CD4-positive, alpha-beta T cell treated with Interleukin-15 for 1 hour (primary cell): Measurements from ENCODE around the gene FDPS.
"Not testable (repeated sequence)": the region's sequence is repeated elsewhere in the genome, so short reads cannot be mapped to it uniquely, and the experiment has no call there.

Experiments used
- DNase-seq: peaks from one replicate; pipeline ENCODE4 v3.0.0-alpha.2; 2020

FDPS gene

DNA sequence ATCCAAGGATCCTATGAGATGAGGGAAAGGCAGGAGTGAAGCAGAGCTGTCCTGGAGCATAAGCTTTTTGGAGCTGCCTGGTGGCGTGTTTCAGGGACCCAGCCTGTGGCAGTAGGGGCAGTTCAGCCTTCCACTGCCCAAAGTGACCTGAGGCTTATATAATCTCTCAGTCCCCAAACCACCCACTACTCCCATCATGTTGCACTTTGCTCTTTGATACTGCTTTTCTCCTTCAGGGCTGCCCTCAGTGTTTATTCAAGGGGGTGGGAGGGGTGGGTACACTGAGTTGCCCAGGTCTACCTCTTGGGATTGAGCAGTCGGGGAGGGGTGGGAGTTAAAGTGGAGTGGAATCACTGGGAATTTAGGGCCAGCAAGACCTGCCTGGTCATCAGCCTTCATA is 22.1 kb upstream of the FDPS start:
- DNase-seq: no peak

DNA sequence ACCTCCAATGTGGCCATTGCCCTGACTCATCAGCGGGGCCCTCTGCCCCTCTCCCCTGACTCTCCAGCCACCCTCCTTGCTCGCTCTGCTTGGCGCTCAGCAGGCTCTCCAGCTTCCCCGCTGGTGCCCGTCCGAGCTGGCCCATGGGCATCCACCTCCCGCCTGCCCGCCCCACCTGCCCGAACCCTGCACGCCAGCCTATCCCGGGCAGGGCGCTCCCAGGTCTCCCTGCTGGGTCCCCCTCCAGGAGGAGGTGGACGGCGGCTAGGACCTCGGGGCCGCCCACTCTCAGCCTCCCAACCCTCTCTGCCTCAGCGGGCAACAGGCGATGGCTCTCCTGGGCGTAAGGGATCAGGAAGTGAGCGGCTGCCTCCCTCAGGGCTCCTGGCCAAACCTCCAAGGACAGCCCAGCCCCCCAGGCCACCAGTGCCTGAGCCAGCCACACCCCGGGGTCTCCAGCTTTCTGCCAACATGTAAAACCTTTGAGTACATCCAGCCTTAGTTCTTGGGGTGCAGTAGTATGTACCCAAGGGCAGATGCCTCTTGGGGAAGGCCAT is 20.6 kb upstream of the FDPS start:
- no peak for DNase-seq

DNA sequence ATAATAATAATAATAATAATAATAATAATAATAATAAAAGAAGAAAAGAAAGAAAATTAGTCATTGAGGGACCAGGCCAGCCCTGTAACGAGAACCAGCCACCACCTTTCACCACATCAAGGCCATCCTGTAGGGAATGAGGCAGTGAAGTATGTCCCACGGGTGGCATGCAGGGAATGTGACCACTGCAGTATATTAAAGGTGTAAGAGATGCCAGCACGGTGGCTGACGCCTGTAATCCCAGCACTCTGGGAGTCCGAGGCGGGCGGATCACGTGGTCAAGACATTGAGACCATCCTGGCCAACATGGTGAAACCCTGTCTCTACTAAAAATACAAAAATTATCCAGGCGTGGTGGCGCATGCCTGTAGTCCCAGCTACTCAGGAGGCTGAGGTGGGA is 17.7 kb upstream of the FDPS start:
- DNase-seq: not testable (repeated sequence)

DNA sequence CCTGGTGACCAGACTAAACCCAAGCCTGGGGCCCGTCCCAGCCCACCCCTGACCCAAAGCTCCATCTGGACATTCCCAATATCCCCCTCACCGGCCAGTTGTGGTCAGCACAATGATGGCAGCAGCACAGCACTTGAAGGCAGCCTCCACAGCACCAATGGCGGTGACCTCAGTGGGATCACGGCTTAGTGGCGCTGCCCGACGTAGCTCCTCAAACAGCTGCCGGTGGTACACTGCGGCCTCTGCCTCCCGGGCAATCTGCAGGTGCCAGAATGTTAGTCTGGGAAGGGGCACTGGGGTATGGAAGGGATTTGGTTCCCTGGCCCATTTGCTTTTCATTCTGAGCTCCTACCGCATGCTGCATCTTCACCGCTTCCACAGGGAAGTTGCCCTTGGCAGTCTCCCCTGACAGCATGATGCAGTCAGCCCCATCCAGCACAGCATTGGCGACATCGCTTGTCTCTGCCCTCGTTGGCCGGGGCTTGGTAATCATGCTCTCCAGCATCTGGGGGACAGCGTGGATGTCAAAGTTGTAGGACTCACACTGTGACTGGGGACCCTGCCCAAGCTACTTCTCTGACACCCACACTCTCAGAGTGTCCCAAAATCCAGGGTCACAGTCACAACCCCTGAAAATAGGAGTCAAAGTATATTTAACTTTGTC is 15.4 kb upstream of the FDPS start:
- DNase-seq: no peak

DNA sequence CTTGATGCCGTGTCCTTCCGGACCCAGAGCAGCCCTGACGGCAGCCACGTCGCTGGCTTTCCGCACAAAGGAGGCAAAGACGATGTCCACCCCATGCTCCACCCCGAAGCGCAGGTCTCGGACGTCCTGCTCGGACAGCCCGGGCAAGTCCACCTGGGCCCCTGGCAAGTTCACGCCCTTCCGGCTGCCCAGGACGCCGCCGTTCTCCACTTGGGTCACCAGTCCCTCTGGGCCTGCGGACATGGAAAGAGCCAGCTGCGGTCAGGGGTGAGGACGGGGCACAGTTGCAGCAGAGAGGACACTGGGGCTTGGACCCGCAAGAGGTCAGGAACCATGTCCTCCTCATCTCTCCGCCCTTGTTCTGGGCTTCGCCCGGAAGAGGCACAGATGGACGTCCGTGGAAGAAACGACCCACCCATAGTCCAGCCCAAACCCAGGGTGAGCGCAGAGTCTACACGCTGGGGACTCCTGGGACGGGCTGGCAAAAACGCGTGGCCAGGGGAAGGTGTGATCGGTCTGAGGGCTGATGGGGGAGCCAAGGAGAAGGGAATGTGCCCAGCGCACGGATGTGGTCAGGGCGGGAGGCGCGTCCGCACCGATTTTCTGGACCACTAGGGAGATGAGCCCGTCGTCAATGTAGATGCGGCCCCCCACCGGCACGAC is 14.0 kb upstream of the FDPS start:
- DNase-seq: no peak

DNA sequence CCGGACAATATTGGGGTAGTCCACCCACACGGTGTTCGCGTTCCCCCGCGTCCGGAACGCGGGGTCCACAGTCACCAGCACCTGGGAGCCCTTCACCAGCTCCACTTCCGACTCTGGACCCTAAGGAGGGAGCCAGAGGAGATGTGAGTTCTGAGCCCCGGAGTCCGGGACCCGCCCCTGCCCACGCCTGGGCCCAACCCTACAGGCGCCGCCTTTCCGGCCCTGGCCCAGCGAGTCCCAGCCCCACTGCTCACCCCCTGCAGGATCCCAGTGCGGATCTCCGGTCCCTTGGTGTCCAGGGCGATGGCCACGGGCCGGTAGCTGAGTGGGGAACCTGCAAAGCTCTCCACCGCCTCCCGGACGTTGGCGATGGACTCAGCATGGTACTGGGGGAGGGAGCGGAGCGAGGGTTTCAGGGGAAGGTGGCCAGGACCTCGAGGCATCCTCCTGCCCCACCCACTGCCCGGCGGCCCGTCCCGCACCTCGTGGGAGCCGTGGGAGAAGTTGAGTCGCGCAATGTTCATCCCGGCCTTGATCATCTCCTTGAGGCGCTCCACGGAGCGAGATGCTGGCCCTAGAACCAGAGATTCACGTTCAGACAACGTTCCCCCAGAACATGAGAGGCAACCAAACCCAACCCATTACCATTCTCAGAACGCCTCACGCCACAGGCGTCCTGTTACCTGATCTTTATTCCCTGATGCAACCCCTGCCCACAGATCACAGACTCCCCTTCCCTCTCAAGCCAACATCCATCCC is 13.3 kb upstream of the FDPS start:
- no peak for DNase-seq

DNA sequence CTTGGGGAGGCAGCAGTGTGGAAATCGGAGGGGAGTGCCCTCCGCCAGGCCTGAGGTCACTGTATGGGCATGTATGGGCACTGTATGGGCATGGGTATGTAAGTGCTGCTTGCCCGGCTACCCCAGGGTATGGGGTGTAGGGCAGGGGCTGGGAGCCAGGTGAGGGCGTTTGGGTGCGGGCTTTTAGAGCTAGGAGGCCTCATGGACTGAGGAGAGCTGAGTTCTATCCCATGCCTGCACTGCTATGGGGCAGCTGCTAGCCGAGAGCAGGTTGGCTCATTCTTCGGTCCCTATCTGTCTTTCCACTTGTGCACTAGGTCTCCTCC is 12.8 kb upstream of the FDPS start:
- no peak for DNase-seq

DNA sequence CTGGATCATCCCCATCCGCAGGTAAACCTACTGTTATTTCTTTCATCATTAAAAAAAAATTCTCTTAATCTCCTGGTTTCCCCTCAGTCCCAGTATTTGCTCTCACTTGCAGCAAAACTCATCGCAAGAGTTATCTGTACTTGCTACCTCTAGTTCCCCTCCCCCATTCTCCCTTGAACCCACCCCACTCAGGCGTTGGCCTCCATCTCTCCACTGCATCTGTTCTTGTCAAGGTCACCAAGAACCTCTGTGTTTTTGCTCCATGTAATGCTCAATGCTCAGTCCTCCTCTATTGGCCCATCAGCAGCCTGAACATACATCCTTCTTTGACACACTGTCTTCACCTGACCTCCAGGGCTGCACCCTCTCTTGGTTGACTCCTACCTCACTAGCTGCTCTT is 12.0 kb upstream of the FDPS start:
- no peak for DNase-seq

DNA sequence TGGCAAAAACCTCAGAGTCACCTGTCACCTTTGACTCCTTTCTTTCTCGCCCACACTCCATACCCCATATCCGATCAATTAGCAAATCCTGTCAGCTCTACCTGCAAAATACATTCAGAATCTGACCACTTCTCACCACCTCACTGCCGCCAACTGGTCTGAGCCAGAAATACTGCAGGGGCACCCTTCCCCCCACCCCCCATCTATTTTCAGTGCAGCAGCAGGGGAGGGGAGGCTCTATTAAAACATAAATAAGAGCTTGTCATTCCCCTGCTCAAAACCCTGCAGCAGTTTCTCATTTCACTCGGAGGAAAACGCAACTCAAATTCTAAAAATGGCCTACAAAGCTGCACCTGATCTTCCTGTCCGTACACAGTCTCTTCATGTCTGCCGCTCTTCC is 11.3 kb upstream of the FDPS start:
- DNase-seq: no peak

DNA sequence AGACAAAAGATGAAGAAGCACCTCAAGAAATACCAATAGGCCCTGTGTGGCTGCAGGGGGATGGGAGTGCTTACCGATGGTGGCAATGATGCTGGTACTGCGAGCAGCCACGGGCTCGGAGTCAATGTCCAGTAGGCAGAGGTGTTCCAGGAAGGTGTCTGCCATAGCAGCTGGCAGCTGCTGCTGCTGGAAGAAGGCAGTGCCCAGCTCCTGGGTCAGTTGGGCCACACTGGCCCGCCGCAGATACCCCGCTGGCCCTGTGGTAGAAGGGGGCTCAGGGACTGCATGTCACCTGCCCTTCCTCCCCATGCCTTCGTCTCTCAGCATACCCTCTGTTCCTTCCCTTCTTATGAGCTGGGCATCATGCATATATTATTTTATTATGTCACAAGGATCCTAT is 8.6 kb upstream of the FDPS start:
- no peak for DNase-seq

DNA sequence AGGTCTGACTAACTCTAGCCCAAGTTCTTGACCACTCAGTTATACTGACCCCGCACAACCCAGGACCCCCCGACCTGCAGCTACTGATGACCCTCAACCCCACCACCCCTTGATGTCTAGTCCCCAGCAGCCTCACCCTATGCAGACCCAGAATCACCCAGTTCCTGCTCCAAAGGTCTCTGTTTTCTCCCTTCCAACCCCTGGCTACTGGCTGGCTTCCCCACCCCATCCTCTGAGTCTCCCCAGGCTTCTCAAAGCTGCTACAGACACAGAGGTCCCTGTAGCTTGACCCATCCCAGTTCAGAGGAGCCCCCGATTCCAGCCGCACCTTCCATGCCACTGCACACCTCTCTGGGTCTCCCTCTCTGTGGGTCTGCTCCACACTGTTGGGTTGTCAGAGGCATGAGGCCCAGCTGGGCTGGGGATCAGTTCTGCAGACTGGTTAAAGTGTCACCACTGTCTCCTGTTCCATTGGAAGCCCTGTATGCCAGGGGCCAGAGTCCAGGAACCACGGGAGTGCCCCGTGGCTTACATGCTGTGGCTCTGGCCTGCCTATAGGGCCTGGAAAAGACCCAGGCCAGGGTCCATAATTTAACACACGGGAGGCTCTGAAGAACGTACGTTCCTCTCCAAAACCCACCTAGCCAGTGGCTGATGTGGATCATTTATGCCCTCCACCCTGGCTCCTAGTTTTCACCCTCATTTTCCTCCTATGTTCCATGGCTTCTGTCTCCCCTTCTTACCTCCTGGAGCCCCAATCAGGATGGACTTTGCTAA is 7.9 kb upstream of the FDPS start:
- DNase-seq: no peak

DNA sequence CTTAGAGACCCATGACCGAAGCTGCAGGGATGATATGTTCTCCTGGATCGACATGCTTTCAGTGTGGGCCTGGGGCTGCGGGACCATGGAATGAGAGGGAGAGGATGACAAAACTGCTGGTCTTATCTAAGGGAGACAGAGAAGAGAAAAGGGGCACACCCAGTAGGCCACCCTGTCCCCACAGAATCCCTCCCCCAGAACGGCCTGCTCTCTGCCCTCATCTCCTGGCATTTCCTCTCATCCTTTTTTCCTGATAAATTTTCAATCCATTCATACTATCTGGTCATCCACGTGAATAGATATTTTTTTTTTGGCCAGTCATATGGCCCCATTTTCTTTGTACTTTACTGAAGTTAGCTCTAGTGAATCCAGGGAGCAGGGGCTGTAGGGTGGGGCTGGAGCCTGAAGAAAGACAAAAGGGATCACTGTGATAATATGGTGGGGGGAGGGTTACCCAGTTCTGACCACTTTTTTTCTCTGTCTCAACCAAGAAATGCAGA is 7.3 kb upstream of the FDPS start, which contains the start of gene PKLR:
Gene PKLR, minus strand, starts transcription at position 97 of the 500 bp plus-strand sequence. Its CDS starts 43 bp downstream, at position 54.
- DNase-seq: no peak

DNA sequence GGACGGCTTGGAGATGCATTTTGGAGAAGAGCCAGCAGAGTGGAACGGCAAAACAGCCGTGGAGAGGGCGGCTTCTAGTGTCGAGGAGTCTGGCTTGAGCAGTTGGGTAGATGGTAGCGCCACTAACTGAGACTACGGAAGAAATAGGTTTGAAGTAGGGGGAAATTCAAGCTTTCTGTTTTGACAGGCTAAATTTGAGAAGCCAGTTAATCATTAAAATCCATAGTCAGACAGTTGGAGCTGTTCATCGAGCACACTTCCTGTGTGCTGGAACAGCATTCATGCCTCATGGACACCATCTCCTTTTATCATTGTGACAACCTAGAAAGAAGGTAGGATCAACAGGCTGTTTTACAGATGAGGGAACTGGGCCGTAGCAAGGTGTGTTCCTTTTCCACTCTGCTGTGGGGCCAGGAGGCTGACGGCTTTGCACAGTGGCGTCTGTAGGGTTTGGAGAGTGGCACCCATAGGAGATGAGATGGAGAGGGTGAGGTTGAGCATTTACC is 4.1 kb upstream of the FDPS start:
- no peak for DNase-seq

DNA sequence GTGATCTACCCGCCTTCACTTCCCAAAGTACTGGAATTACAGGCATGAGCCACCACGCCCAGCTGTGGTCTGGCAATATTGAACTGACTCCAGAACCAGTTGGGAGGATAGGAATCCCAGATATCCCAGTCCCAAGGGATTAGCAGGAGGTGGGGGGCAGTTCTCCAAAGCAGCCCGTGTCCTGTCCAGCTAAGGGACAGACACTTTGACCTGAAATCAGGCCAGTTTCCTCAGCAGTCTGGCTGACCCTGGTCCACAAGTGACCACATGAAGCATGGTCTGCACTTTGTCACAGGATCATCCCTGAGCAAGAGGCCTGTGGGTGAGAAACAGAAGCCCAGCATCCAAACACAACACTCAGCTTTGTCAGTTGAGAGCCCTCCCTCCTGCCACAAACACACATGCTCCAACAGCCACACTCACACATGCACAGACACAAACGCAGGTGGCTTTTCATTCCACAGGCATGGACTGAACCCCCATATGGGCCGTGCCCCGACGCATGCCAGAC is 2.7 kb upstream of the FDPS start:
- DNase-seq: no peak

DNA sequence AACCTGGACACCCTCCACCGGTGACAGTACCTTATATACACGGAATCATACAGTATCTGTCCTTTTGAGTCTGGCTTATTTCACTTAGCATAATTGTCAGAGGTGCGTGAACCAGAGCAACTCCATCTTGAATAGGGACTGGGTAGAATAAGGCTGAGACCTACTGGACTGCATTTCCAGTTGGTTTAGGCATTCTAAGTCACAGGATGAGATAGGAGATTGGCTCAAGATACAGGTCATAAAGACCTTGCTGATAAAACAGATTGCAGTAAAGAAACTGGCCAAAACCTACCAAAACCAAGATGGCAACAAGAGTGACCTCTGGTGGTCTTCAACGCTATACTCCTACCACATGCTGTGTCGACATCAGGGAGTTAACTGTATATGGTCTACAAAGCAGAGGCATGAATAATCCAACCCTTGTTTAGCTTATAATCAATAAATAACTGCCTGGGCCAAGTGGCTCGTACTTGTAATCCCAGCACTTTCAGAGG is 1.4 kb upstream of the FDPS start:
- no peak for DNase-seq

DNA sequence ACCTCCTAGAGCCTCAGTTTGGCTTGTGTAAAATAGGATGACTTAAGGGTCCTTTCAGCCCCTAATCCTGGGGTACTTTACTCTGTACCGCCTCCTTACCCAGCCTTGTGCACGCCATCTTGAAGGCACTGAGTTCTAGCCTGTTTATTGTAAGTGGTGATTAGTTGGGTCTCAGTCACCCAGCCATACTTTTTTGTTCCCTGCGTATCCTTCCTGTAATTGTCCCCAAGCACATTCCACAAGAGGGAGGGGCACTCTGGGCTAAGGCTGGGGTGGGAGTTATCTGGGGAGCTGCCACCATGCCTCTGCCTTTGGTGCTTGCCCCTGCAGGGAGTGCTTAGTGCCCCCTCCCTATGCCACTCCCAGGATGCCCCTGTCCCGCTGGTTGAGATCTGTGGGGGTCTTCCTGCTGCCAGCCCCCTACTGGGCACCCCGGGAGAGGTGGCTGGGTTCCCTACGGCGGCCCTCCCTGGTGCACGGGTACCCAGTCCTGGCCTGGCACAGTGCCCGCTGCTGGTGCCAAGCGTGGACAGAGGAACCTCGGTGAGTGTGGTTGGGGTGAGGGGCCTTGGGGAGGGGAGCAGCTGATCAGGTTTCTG is 856 bp downstream of the FDPS start:
- no peak for DNase-seq

DNA sequence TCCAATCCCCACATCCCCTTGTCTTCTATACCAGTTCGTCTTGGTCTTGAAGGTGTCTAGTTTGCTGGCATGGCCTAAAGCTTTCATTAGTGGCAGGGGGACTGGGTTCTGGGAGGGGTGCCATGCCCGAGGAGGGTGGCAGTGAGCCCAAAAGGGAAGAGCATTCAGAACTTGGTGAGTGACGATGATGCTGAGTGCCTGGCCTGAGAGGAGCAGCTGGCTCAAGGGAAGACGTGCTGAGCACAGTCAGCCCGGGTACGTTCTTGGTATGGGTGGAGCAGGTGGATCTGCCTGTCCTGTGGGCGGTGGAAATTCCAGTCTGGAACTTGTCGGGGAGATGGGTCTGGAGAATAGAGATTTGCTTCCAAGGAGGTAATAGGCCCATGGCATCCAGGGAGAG is 4.6 kb downstream of the FDPS start:
- no peak for DNase-seq

DNA sequence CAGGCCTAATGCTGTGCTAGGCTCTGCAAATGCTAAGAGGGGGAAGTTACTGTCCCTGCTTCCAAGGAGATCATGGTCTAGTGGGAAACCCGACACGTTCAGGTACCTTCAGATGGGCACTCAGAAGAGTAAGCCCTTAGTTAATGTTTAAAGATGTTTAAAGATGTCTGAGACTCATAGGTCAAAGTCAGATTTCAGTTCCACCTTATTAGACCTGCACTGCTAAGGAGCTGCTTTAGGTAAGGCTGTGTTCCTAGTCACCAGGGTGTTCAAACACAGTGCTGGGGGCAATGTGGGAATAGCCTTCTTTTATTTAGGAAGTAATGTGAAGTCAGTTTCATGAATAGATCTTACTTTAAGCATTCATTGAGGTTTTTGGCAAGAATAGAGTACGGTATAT is 8.3 kb downstream of the FDPS start:
- no peak for DNase-seq

DNA sequence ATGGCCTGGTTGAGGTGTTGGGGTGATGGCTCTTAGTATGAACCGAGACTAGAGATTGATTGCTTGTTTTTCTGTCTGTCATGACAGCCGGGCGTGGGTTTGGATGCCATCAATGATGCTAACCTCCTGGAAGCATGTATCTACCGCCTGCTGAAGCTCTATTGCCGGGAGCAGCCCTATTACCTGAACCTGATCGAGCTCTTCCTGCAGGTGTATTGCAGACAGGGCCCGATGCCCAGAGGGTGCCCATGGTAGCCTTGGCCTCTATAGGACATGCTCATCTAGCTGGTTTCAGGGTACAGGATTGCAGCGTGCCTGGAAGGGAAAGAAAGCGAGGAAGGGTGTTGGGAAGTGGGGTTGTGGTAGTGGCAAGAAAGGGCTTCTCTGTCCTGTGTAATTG is 9.4 kb downstream of the FDPS start:
- DNase-seq: no peak

DNA sequence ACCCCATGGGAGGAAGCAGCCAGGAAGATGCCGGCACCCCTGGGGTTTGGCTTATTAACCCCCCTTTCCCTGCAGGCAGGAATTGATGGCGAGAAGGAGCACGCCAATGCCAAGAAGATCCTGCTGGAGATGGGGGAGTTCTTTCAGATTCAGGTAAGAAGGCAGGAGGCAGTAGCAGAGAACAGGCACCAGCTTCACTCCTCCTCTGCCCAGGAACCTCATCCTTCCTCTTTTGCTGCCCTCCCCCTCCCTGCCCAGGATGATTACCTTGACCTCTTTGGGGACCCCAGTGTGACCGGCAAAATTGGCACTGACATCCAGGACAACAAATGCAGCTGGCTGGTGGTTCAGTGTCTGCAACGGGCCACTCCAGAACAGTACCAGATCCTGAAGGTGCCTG is 10.9 kb downstream of the FDPS start:
- DNase-seq: no peak

DNA sequence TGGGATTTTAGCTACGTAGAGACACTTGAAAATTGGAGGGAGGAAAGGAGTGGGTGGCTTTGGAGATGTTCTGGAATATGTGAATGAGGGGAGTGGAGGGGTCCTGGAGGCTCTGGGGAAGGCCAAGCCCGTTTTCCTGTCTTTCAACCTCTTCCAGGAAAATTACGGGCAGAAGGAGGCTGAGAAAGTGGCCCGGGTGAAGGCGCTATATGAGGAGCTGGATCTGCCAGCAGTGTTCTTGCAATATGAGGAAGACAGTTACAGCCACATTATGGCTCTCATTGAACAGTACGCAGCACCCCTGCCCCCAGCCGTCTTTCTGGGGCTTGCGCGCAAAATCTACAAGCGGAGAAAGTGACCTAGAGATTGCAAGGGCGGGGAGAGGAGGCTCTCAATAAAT is 11.6 kb downstream of the FDPS start:
- no peak for DNase-seq
